SK-N-SH treated with all-trans-retinoic acid at 6 μM for 48 hours (cell line): ENCODE data around the gene ST3GAL4.

Source experiments
- ATAC-seq: fragments of 200-7000 bp; cut with Tn5 transposase; 3 replicates; pipeline ENCODE4 v1.9.1; 2020; ENCODE audit warnings: mild to moderate bottlenecking, moderate library complexity
- ARNTL ChIP-seq: fragments of 450-650 bp; formaldehyde crosslinking; IDR thresholded peaks from 2 replicates; pipeline ENCODE4 v1.5.0; 2020; ENCODE audit warnings: low read depth, mild to moderate bottlenecking, moderate library complexity, borderline replicate concordance
- BACH2 ChIP-seq: fragments of 250-450 bp; sonication (Bioruptor Pico); IDR thresholded peaks from 2 replicates; pipeline ENCODE4 v1.9.0; 2021; ENCODE audit warnings: mild to moderate bottlenecking, borderline replicate concordance
- CSDC2 ChIP-seq: fragments of 250-450 bp; sonication (Bioruptor Pico); IDR thresholded peaks from 2 replicates; pipeline ENCODE4 v1.5.0; 2020; ENCODE audit warnings: mild to moderate bottlenecking, moderate library complexity
- ESRRG ChIP-seq: fragments of 250-450 bp; sonication (Bioruptor Pico); IDR thresholded peaks from 2 replicates; pipeline ENCODE4 v1.6.1; 2021; ENCODE audit warnings: mild to moderate bottlenecking
- GLIS3 ChIP-seq: fragments of 250-450 bp; sonication (Bioruptor Pico); IDR thresholded peaks from 2 replicates; pipeline ENCODE4 v1.5.0; 2020; ENCODE audit warnings: mild to moderate bottlenecking, moderate library complexity
- OSR1 ChIP-seq: fragments of 250-450 bp; sonication (Bioruptor Pico); IDR thresholded peaks from 2 replicates; pipeline ENCODE4 v1.8.0; 2022; ENCODE audit warnings: moderate library complexity, mild to moderate bottlenecking, inconsistent platforms
- PATZ1 ChIP-seq: fragments of 250-450 bp; sonication (Bioruptor Pico); IDR thresholded peaks from 2 replicates; pipeline ENCODE4 v1.8.0; 2020; ENCODE audit warnings: mild to moderate bottlenecking, moderate library complexity, borderline replicate concordance
- PPARA ChIP-seq: fragments of 250-450 bp; sonication (Bioruptor Pico); IDR thresholded peaks from 2 replicates; pipeline ENCODE4 v1.5.0; 2020; ENCODE audit warnings: mild to moderate bottlenecking, borderline replicate concordance
- RARB ChIP-seq: fragments of 250-450 bp; sonication (Bioruptor Pico); IDR thresholded peaks from 2 replicates; pipeline ENCODE4 v1.8.0; 2021; ENCODE audit warnings: mild to moderate bottlenecking, moderate library complexity
- SNAI2 ChIP-seq: fragments of 250-450 bp; sonication (Bioruptor Pico); IDR thresholded peaks from 2 replicates; pipeline ENCODE4 v1.5.0; 2020; ENCODE audit warnings: mild to moderate bottlenecking, moderate library complexity
- TCF4 ChIP-seq: fragments of 250-450 bp; sonication (Bioruptor Pico); IDR thresholded peaks from 2 replicates; pipeline ENCODE4 v1.8.0; 2021; ENCODE audit warnings: mild to moderate bottlenecking, moderate library complexity, borderline replicate concordance
- ZC3H10 ChIP-seq: fragments of 250-450 bp; sonication (Bioruptor Pico); IDR thresholded peaks from 2 replicates; pipeline ENCODE4 v1.5.1; 2021; ENCODE audit warnings: mild to moderate bottlenecking, moderate library complexity
- ZFP3 ChIP-seq: fragments of 250-450 bp; sonication (Bioruptor Pico); IDR thresholded peaks from 2 replicates; pipeline ENCODE4 v1.5.0; 2020; ENCODE audit warnings: mild to moderate bottlenecking, moderate library complexity
- ZFP30 ChIP-seq: fragments of 450-650 bp; formaldehyde crosslinking; IDR thresholded peaks from 2 replicates; pipeline ENCODE4 v1.5.0; 2022; ENCODE audit warnings: mild to moderate bottlenecking, moderate library complexity
- ZNF565 ChIP-seq: fragments of 450-650 bp; formaldehyde crosslinking; conservative IDR thresholded peaks from 2 replicates; pipeline ENCODE4 v1.5.0; 2020; ENCODE audit warnings: low read depth, mild to moderate bottlenecking, moderate library complexity
- ZNF8 ChIP-seq: fragments of 450-650 bp; formaldehyde crosslinking; IDR thresholded peaks from 2 replicates; pipeline ENCODE4 v1.5.0; 2020; ENCODE audit warnings: mild to moderate bottlenecking, moderate library complexity
- TF ChIP-seq, protein P1 (sequence below): fragments of 250-450 bp; sonication (Bioruptor Pico); IDR thresholded peaks from 2 replicates; pipeline ENCODE4 v1.8.0; 2021; ENCODE audit warnings: low read depth, mild to moderate bottlenecking, moderate library complexity, borderline replicate concordance
- TF ChIP-seq, protein P2 (sequence below): fragments of 250-450 bp; sonication (Bioruptor Pico); IDR thresholded peaks from 2 replicates; pipeline ENCODE4 v1.5.1; 2020; ENCODE audit warnings: low read depth, mild to moderate bottlenecking, moderate library complexity
- TF ChIP-seq, protein P3 (sequence below): fragments of 250-450 bp; sonication (Bioruptor Pico); IDR thresholded peaks from 2 replicates; pipeline ENCODE4 v1.5.0; 2020; ENCODE audit warnings: mild to moderate bottlenecking, moderate library complexity
- TF ChIP-seq, protein P4 (sequence below): fragments of 250-450 bp; sonication (Bioruptor Pico); IDR thresholded peaks from 2 replicates; pipeline ENCODE4 v1.5.1; 2021; ENCODE audit warnings: mild to moderate bottlenecking, moderate library complexity

Gene ST3GAL4

DNA sequence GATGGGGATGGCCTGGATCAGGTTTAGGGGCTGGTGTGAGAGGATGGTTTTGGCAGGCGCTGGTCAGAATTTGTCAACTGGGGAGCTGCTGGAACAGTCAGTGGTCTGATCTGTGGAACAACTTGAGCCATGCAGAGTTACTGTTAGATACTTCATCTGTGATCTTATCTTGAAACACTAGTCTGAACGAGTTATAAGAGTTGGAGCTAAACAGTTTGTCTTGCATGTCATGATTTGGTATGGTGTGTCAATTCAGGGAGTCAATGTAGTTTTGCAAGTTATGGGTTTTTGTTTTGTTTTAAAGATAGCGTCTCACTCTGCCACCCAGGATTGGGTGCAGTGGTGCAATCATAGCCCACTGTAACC lies 54.1 kb downstream of the ST3GAL4 start:
- no peak for ATAC-seq
- no peak for TF ChIP-seq GLIS3
- TF ChIP-seq ZNF565 (CRISPR knock-in tag), result no peak
- no peak for TF ChIP-seq RARB (CRISPR knock-in tag)
- TF ChIP-seq ZNF8 (CRISPR knock-in tag), result no peak
- TF ChIP-seq BACH2, result no peak
- TF ChIP-seq, protein P1, sequence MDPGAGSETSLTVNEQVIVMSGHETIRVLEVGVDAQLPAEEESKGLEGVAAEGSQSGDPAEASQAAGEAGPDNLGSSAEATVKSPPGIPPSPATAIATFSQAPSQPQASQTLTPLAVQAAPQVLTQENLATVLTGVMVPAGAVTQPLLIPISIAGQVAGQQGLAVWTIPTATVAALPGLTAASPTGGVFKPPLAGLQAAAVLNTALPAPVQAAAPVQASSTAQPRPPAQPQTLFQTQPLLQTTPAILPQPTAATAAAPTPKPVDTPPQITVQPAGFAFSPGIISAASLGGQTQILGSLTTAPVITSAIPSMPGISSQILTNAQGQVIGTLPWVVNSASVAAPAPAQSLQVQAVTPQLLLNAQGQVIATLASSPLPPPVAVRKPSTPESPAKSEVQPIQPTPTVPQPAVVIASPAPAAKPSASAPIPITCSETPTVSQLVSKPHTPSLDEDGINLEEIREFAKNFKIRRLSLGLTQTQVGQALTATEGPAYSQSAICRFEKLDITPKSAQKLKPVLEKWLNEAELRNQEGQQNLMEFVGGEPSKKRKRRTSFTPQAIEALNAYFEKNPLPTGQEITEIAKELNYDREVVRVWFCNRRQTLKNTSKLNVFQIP, result no peak
- TF ChIP-seq, protein P2, sequence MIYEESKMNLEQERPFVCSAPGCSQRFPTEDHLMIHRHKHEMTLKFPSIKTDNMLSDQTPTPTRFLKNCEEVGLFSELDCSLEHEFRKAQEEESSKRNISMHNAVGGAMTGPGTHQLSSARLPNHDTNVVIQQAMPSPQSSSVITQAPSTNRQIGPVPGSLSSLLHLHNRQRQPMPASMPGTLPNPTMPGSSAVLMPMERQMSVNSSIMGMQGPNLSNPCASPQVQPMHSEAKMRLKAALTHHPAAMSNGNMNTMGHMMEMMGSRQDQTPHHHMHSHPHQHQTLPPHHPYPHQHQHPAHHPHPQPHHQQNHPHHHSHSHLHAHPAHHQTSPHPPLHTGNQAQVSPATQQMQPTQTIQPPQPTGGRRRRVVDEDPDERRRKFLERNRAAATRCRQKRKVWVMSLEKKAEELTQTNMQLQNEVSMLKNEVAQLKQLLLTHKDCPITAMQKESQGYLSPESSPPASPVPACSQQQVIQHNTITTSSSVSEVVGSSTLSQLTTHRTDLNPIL (CRISPR knock-in tag), result no peak
- no peak for TF ChIP-seq ZC3H10 (CRISPR knock-in tag)
- no peak for TF ChIP-seq ZFP30 (CRISPR knock-in tag)
- no peak for TF ChIP-seq PATZ1 (CRISPR knock-in tag)
- TF ChIP-seq PPARA, result no peak
- TF ChIP-seq, protein P3, sequence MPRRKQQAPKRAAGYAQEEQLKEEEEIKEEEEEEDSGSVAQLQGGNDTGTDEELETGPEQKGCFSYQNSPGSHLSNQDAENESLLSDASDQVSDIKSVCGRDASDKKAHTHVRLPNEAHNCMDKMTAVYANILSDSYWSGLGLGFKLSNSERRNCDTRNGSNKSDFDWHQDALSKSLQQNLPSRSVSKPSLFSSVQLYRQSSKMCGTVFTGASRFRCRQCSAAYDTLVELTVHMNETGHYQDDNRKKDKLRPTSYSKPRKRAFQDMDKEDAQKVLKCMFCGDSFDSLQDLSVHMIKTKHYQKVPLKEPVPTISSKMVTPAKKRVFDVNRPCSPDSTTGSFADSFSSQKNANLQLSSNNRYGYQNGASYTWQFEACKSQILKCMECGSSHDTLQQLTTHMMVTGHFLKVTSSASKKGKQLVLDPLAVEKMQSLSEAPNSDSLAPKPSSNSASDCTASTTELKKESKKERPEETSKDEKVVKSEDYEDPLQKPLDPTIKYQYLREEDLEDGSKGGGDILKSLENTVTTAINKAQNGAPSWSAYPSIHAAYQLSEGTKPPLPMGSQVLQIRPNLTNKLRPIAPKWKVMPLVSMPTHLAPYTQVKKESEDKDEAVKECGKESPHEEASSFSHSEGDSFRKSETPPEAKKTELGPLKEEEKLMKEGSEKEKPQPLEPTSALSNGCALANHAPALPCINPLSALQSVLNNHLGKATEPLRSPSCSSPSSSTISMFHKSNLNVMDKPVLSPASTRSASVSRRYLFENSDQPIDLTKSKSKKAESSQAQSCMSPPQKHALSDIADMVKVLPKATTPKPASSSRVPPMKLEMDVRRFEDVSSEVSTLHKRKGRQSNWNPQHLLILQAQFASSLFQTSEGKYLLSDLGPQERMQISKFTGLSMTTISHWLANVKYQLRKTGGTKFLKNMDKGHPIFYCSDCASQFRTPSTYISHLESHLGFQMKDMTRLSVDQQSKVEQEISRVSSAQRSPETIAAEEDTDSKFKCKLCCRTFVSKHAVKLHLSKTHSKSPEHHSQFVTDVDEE (CRISPR knock-in tag), result no peak
- TF ChIP-seq CSDC2 (CRISPR knock-in tag), result no peak
- TF ChIP-seq, protein P4, sequence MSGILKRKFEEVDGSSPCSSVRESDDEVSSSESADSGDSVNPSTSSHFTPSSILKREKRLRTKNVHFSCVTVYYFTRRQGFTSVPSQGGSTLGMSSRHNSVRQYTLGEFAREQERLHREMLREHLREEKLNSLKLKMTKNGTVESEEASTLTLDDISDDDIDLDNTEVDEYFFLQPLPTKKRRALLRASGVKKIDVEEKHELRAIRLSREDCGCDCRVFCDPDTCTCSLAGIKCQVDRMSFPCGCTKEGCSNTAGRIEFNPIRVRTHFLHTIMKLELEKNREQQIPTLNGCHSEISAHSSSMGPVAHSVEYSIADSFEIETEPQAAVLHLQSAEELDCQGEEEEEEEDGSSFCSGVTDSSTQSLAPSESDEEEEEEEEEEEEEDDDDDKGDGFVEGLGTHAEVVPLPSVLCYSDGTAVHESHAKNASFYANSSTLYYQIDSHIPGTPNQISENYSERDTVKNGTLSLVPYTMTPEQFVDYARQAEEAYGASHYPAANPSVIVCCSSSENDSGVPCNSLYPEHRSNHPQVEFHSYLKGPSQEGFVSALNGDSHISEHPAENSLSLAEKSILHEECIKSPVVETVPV (CRISPR knock-in tag), result no peak
- TF ChIP-seq ARNTL (CRISPR knock-in tag), result no peak
- TF ChIP-seq TCF4 (CRISPR knock-in tag), result no peak
- TF ChIP-seq ESRRG (CRISPR knock-in tag), result no peak

GRCh38 chr11:126410649-126411048 lies 55.2 kb downstream of the ST3GAL4 start:
- no peak for TF ChIP-seq ZFP30 (CRISPR knock-in tag)
- no peak for TF ChIP-seq ZC3H10 (CRISPR knock-in tag)
- TF ChIP-seq ZNF8 (CRISPR knock-in tag), result no peak
- no peak for TF ChIP-seq RARB (CRISPR knock-in tag)
- TF ChIP-seq, protein P4 (CRISPR knock-in tag), result no peak
- TF ChIP-seq BACH2, result no peak
- no peak for TF ChIP-seq CSDC2 (CRISPR knock-in tag)
- TF ChIP-seq ZNF565 (CRISPR knock-in tag), result no peak
- TF ChIP-seq SNAI2, result no peak
- TF ChIP-seq PATZ1 (CRISPR knock-in tag), result no peak
- TF ChIP-seq, protein P2 (CRISPR knock-in tag), result no peak
- no peak for TF ChIP-seq ARNTL (CRISPR knock-in tag)
- TF ChIP-seq, protein P3 (CRISPR knock-in tag), result no peak
- TF ChIP-seq ZFP3, result no peak
- no peak for TF ChIP-seq PPARA
- TF ChIP-seq TCF4 (CRISPR knock-in tag), result no peak
- no peak for TF ChIP-seq OSR1
- no peak for TF ChIP-seq ESRRG (CRISPR knock-in tag)
- TF ChIP-seq GLIS3, result no peak
- TF ChIP-seq, all 23 proteins: peak for 0
- ATAC-seq, result no peak
